DOHH2 (cell line): ENCODE results near the gene USP48.

Source experiments
- H3F3A ChIP-seq: fragments of 200-600 bp; sonication (generic), shearing (Covaris generic); 2 replicates; pipeline ENCODE4 v1.6.0; 2016; ENCODE audit warnings: antibody characterized with exemption, mild to moderate bottlenecking; ENCODE audit not compliant: control insufficient read depth, insufficient read depth
- H3K27ac ChIP-seq: fragments of 200-600 bp; sonication (generic); 2 replicates; pipeline ENCODE4 v1.5.1; 2014; ENCODE audit warnings: low read depth, mild to moderate bottlenecking, low read length, moderate library complexity
- H3K27me3 ChIP-seq: fragments of 200-600 bp; sonication (generic); 2 replicates; pipeline ENCODE4 v1.6.1; 2014; ENCODE audit warnings: mild to moderate bottlenecking, low read length, mixed read lengths; ENCODE audit not compliant: control insufficient read depth
- H3K36me3 ChIP-seq: fragments of 200-600 bp; sonication (generic); 2 replicates; pipeline ENCODE4 v1.6.1; 2014; ENCODE audit warnings: mild to moderate bottlenecking, low read length, moderate library complexity, mixed read lengths; ENCODE audit not compliant: control insufficient read depth
- H3K4me1 ChIP-seq: fragments of 200-600 bp; sonication (generic); 2 replicates; pipeline ENCODE4 v1.6.1; 2014; ENCODE audit warnings: mild to moderate bottlenecking, low read length, mixed read lengths; ENCODE audit not compliant: control insufficient read depth
- H3K4me2 ChIP-seq: fragments of 200-600 bp; sonication (generic); 2 replicates; pipeline ENCODE4 v1.6.0; 2014; ENCODE audit warnings: mild to moderate bottlenecking, low read length, moderate library complexity
- H3K4me3 ChIP-seq: fragments of 200-600 bp; sonication (generic); 2 replicates; pipeline ENCODE4 v1.5.1; 2014; ENCODE audit warnings: mild to moderate bottlenecking, low read length, mixed read lengths
- H3K79me2 ChIP-seq: fragments of 200-600 bp; sonication (generic); 2 replicates; pipeline ENCODE4 v1.6.1; 2014; ENCODE audit warnings: mild to moderate bottlenecking, low read length, mixed read lengths; ENCODE audit not compliant: control insufficient read depth
- H3K9me2 ChIP-seq: fragments of 200-600 bp; sonication (generic); replicated peaks from 2 replicates; pipeline ENCODE4 v1.6.1; 2014; ENCODE audit warnings: mild to moderate bottlenecking, low read length, mixed read lengths; ENCODE audit not compliant: control insufficient read depth
- H3K9me3 ChIP-seq: fragments of 200-600 bp; sonication (generic); 2 replicates; pipeline ENCODE4 v1.6.1; 2014; ENCODE audit warnings: antibody characterized with exemption, low read length, mixed read lengths; ENCODE audit not compliant: control insufficient read depth, insufficient read depth
- H4K20me1 ChIP-seq: fragments of 200-600 bp; sonication (generic); 2 replicates; pipeline ENCODE4 v1.6.0; 2014; ENCODE audit warnings: low read depth, mild to moderate bottlenecking, antibody characterized with exemption, low read length, moderate library complexity; ENCODE audit not compliant: control insufficient read depth, insufficient read depth
- CTCF ChIP-seq: fragments of 200-600 bp; sonication (generic); IDR thresholded peaks from one replicate; pipeline ENCODE4 v1.5.1; 2014; ENCODE audit warnings: antibody characterized with exemption, mild to moderate bottlenecking, low read depth, low read length; ENCODE audit not compliant: poor library complexity, severe bottlenecking
- EZH2phosphoT487 ChIP-seq: fragments of 200-600 bp; sonication (generic); IDR thresholded peaks from 2 replicates; pipeline ENCODE4 v1.6.1; 2017; ENCODE audit warnings: borderline replicate concordance, mild to moderate bottlenecking, antibody characterized with exemption, low read length, moderate library complexity, mixed read lengths

USP48 gene

DNA sequence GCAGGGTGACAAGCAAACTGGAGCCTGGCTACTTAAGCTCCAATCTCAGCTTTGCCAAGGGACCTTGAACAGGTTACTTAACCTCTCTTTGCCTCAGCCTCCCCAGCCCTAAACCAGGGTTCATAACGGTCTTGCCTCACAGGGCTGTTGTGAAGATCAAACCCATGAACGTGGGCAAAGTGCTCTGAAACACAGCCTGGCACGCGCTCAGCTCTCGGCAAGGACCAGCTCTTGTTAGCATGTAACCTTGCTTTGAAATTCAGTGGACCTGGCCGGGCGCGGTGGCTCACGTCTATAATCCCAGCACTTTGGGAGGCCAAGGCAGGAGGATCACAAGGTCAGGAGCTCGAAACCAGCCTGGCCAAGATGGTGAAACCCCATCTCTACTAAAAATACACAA is 138.6 kb downstream of the USP48 start:
- Histone ChIP-seq H3K36me3 (no peaks in the 10 kb centered on the region), H3F3A (no peaks in the 10 kb centered on the region), H3K79me2 (no peaks in the 10 kb centered on the region), H3K4me2 (no peak overlapping the region), H3K4me1 (no peaks in the 10 kb centered on the region), H3K4me3 (no peak overlapping the region), H3K27ac (no peak overlapping the region), H4K20me1 (no peaks in the 10 kb centered on the region; the same call in 1 of the 2 replicates), H3K27me3 (no peaks in the 10 kb centered on the region), H3K9me3 (no peaks in the 10 kb centered on the region), H3K9me2 (no peaks in the 10 kb centered on the region)
- TF ChIP-seq CTCF, result no peak
- no peak for TF ChIP-seq EZH2phosphoT487

GRCh38 chr1:21643624-21644023 is 139.3 kb downstream of the USP48 start:
- Histone ChIP-seq H3K4me3 (no peak overlapping the region), H3F3A (no peaks in the 10 kb centered on the region), H3K9me3 (no peaks in the 10 kb centered on the region), H3K27me3 (no peaks in the 10 kb centered on the region), H3K27ac (no peak overlapping the region), H3K4me1 (no peaks in the 10 kb centered on the region), H4K20me1 (no peaks in the 10 kb centered on the region; the same call in 1 of the 2 replicates), H3K9me2 (no peaks in the 10 kb centered on the region), H3K4me2 (no peak overlapping the region), H3K79me2 (no peaks in the 10 kb centered on the region), H3K36me3 (no peaks in the 10 kb centered on the region)
- TF ChIP-seq CTCF, result no peak
- TF ChIP-seq EZH2phosphoT487, result no peak

DNA sequence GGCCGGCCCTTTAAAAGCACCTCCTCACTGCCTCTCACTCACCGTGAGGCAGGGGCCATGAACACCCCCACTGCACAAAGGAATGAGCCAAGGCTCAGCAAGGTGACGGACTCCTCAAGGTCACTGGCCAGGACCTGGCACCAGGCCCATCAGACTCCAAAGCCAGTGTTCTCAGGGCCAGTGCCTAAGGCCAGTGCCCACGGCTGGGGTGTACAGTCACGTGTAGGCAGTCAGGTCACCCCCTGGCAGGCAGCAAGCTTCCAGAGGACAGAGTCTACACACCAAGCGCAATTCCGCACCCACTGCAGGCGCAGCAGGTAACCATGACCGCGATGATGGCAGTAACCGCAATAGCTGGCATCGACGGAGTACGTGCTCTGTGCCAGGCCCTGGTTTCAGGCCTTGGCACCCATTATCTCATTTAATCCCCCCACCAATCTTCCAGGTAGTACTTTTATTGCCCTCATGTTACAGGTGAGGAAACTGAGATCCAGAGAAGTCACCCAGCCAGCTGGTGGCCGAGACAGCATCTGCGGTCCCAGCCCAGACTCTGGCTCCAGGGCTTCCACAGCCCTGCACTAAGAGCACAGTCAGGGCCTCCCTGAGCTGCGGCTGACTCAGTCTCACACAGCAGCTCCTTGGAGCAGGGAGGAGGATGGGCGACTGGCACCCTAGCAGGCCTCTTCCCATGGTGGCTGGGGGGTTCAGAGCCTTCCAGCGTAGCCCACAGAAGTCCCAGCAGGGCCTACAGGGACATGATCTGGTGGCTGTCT is 140.8 kb downstream of the USP48 start:
- H3K36me3 ChIP-seq, result no peaks in the 10 kb centered on the region
- no peaks in the 10 kb centered on the region for H3K79me2 ChIP-seq
- H3K4me1 ChIP-seq, result no peaks in the 10 kb centered on the region
- H3K4me3 ChIP-seq, result no peak overlapping the region
- no peaks in the 10 kb centered on the region; the same call in 1 of the 2 replicates for H4K20me1 ChIP-seq
- no peaks in the 10 kb centered on the region for H3K27me3 ChIP-seq
- no peak overlapping the region for H3K4me2 ChIP-seq
- H3F3A ChIP-seq, result no peaks in the 10 kb centered on the region
- TF ChIP-seq CTCF, result no peak
- no peak for TF ChIP-seq EZH2phosphoT487
- no peaks in the 10 kb centered on the region for H3K9me2 ChIP-seq
- H3K9me3 ChIP-seq, result no peaks in the 10 kb centered on the region
- H3K27ac ChIP-seq, result no peak overlapping the region
